ENCODE measurements around the gene HTT-AS. TPM values are rescaled to one million over a fixed set of nuclear protein-coding genes. Genes with fewer than 3 reads are reported as not detected.
"Not testable (repeated sequence)": the region's sequence is repeated elsewhere in the genome, so short reads cannot be mapped to it uniquely, and the experiment has no call there.

The HTT-AS gene
- total RNA-seq, 2 donors from 2014 or later, result not detected

- ATAC-seq, result no peak
- intact Hi-C loops (cut with DNase I, micrococcal nuclease), result no loop called here
- no peak for DNase-seq
These were observed 11.9 kb downstream of the HTT-AS start for GRCh38 chr4:3062471-3062870.

- ATAC-seq (no peak), DNase-seq (no peak)
- intact Hi-C loops (cut with DNase I, micrococcal nuclease), result no loop called here
These were observed 13.4 kb downstream of the HTT-AS start for GRCh38 chr4:3060946-3061345.

- ATAC-seq (no peak), DNase-seq (no peak)
- intact Hi-C loops (cut with DNase I, micrococcal nuclease), result no loop called here
These were observed 14.4 kb downstream of the HTT-AS start for GRCh38 chr4:3059943-3060342.

GRCh38 chr4:3054169-3054759 lies 20.1 kb downstream of the HTT-AS start:
- intact Hi-C loops (cut with DNase I, micrococcal nuclease), result no loop called here
- DNase-seq (no peak), ATAC-seq (no peak)

- ATAC-seq; DNase-seq; intact Hi-C loops (cut with DNase I, micrococcal nuclease): not testable (repeated sequence)
These were observed 23.0 kb downstream of the HTT-AS start for GRCh38 chr4:3051141-3051897.

GRCh38 chr4:3047464-3048286 lies 26.7 kb downstream of the HTT-AS start:
- intact Hi-C loops (cut with DNase I, micrococcal nuclease), result no loop called here
- ATAC-seq, result peak; percentile 79
- DNase-seq, result peak; percentile 77 to 81

GRCh38 chr4:3046623-3047022 lies 27.7 kb downstream of the HTT-AS start:
- DNase-seq (no peak), ATAC-seq (no peak)
- intact Hi-C loops (cut with DNase I, micrococcal nuclease), result no loop called here

- ATAC-seq, result no peak
These were observed 28.2 kb downstream of the HTT-AS start for GRCh38 chr4:3046162-3046561.

GRCh38 chr4:3044870-3045819 lies 29.2 kb downstream of the HTT-AS start:
- intact Hi-C loops (cut with DNase I, micrococcal nuclease), result no loop called here
- peak; percentile 25 for ATAC-seq
- peak; percentile 62 to 64 for DNase-seq

More at GRCh38 chr4:3046162-3046561, 28.2 kb downstream of the HTT-AS start:
- intact Hi-C loops (cut with DNase I, micrococcal nuclease), result no loop called here
- DNase-seq, result no peak

GRCh38 chr4:3043282-3044020 lies 30.9 kb downstream of the HTT-AS start:
- DNase-seq, result no peak
- intact Hi-C loops (cut with DNase I, micrococcal nuclease), result no loop called here
- ATAC-seq, result no peak

- intact Hi-C loops (cut with DNase I, micrococcal nuclease), result no loop called here
- ATAC-seq (no peak), DNase-seq (no peak)
These were observed 32.1 kb downstream of the HTT-AS start for GRCh38 chr4:3042226-3042625.

GRCh38 chr4:3041192-3042142 lies 32.9 kb downstream of the HTT-AS start:
- peak; percentile 83 for ATAC-seq
- intact Hi-C loops (cut with DNase I, micrococcal nuclease), result no loop called here
- DNase-seq, result peak; percentile 47 to 78

- DNase-seq (peak in 1 of 2 donors; percentile 43), ATAC-seq (no peak)
- intact Hi-C loops (cut with DNase I, micrococcal nuclease), result no loop called here
These were observed 33.7 kb downstream of the HTT-AS start for GRCh38 chr4:3040452-3041191.

- intact Hi-C loops (cut with DNase I, micrococcal nuclease), result no loop called here
- ATAC-seq, result no peak
- DNase-seq, result no peak
These were observed 34.5 kb downstream of the HTT-AS start for GRCh38 chr4:3039706-3040366.

GRCh38 chr4:3037957-3038461 lies 36.3 kb downstream of the HTT-AS start:
- DNase-seq, result peak in 1 of 2 donors; percentile 35

More at GRCh38 chr4:3037957-3038461, 36.3 kb downstream of the HTT-AS start:
- intact Hi-C loops (cut with DNase I, micrococcal nuclease), result no loop called here
- ATAC-seq, result no peak

Measured in left colon (tissue), 2 donors.